SK-N-SH treated with all-trans-retinoic acid at 6 μM for 48 hours (cell line): ENCODE results near the gene CTCF.

Experiments used
- ATAC-seq: fragments of 200-7000 bp; cut with Tn5 transposase; 3 replicates; pipeline ENCODE4 v1.9.1; 2020; ENCODE audit warnings: mild to moderate bottlenecking, moderate library complexity
- ARNTL ChIP-seq: fragments of 450-650 bp; formaldehyde crosslinking; IDR thresholded peaks from 2 replicates; pipeline ENCODE4 v1.5.0; 2020; ENCODE audit warnings: low read depth, mild to moderate bottlenecking, moderate library complexity, borderline replicate concordance
- BACH2 ChIP-seq: fragments of 250-450 bp; sonication (Bioruptor Pico); IDR thresholded peaks from 2 replicates; pipeline ENCODE4 v1.9.0; 2021; ENCODE audit warnings: mild to moderate bottlenecking, borderline replicate concordance
- CSDC2 ChIP-seq: fragments of 250-450 bp; sonication (Bioruptor Pico); IDR thresholded peaks from 2 replicates; pipeline ENCODE4 v1.5.0; 2020; ENCODE audit warnings: mild to moderate bottlenecking, moderate library complexity
- ESRRG ChIP-seq: fragments of 250-450 bp; sonication (Bioruptor Pico); IDR thresholded peaks from 2 replicates; pipeline ENCODE4 v1.6.1; 2021; ENCODE audit warnings: mild to moderate bottlenecking
- ISL1 ChIP-seq: fragments of 250-450 bp; sonication (Bioruptor Pico); IDR thresholded peaks from 2 replicates; pipeline ENCODE4 v2.1.2; 2022; ENCODE audit warnings: mild to moderate bottlenecking, moderate library complexity
- PATZ1 ChIP-seq: fragments of 250-450 bp; sonication (Bioruptor Pico); IDR thresholded peaks from 2 replicates; pipeline ENCODE4 v1.8.0; 2020; ENCODE audit warnings: mild to moderate bottlenecking, moderate library complexity, borderline replicate concordance
- POU6F1 ChIP-seq: fragments of 250-450 bp; sonication (Bioruptor Pico); IDR thresholded peaks from 2 replicates; pipeline ENCODE4 v1.8.0; 2021; ENCODE audit warnings: low read depth, mild to moderate bottlenecking, moderate library complexity, borderline replicate concordance
- PPARA ChIP-seq: fragments of 250-450 bp; sonication (Bioruptor Pico); IDR thresholded peaks from 2 replicates; pipeline ENCODE4 v1.5.0; 2020; ENCODE audit warnings: mild to moderate bottlenecking, borderline replicate concordance
- RARB ChIP-seq: fragments of 250-450 bp; sonication (Bioruptor Pico); IDR thresholded peaks from 2 replicates; pipeline ENCODE4 v1.8.0; 2021; ENCODE audit warnings: mild to moderate bottlenecking, moderate library complexity
- SNAI2 ChIP-seq: fragments of 250-450 bp; sonication (Bioruptor Pico); IDR thresholded peaks from 2 replicates; pipeline ENCODE4 v1.5.0; 2020; ENCODE audit warnings: mild to moderate bottlenecking, moderate library complexity
- TCF4 ChIP-seq: fragments of 250-450 bp; sonication (Bioruptor Pico); IDR thresholded peaks from 2 replicates; pipeline ENCODE4 v1.8.0; 2021; ENCODE audit warnings: mild to moderate bottlenecking, moderate library complexity, borderline replicate concordance
- TOX ChIP-seq: fragments of 250-450 bp; sonication (Bioruptor Pico); IDR thresholded peaks from 2 replicates; pipeline ENCODE4 v1.8.0; 2021; ENCODE audit warnings: mild to moderate bottlenecking, moderate library complexity, borderline replicate concordance
- ZFP3 ChIP-seq: fragments of 250-450 bp; sonication (Bioruptor Pico); IDR thresholded peaks from 2 replicates; pipeline ENCODE4 v1.5.0; 2020; ENCODE audit warnings: mild to moderate bottlenecking, moderate library complexity
- ZFP30 ChIP-seq: fragments of 450-650 bp; formaldehyde crosslinking; IDR thresholded peaks from 2 replicates; pipeline ENCODE4 v1.5.0; 2022; ENCODE audit warnings: mild to moderate bottlenecking, moderate library complexity
- ZNF565 ChIP-seq: fragments of 450-650 bp; formaldehyde crosslinking; conservative IDR thresholded peaks from 2 replicates; pipeline ENCODE4 v1.5.0; 2020; ENCODE audit warnings: low read depth, mild to moderate bottlenecking, moderate library complexity
- ZNF70 ChIP-seq: fragments of 450-650 bp; formaldehyde crosslinking; IDR thresholded peaks from 2 replicates; pipeline ENCODE4 v1.5.0; 2020; ENCODE audit warnings: mild to moderate bottlenecking, moderate library complexity
- ZNF8 ChIP-seq: fragments of 450-650 bp; formaldehyde crosslinking; IDR thresholded peaks from 2 replicates; pipeline ENCODE4 v1.5.0; 2020; ENCODE audit warnings: mild to moderate bottlenecking, moderate library complexity
- TF ChIP-seq, protein P1 (sequence below): fragments of 250-450 bp; sonication (Bioruptor Pico); IDR thresholded peaks from 2 replicates; pipeline ENCODE4 v1.5.0; 2020; ENCODE audit warnings: mild to moderate bottlenecking, moderate library complexity
- TF ChIP-seq, protein P2 (sequence below): fragments of 250-450 bp; sonication (Bioruptor Pico); IDR thresholded peaks from 2 replicates; pipeline ENCODE4 v1.5.1; 2021; ENCODE audit warnings: mild to moderate bottlenecking, moderate library complexity

CTCF gene

DNA sequence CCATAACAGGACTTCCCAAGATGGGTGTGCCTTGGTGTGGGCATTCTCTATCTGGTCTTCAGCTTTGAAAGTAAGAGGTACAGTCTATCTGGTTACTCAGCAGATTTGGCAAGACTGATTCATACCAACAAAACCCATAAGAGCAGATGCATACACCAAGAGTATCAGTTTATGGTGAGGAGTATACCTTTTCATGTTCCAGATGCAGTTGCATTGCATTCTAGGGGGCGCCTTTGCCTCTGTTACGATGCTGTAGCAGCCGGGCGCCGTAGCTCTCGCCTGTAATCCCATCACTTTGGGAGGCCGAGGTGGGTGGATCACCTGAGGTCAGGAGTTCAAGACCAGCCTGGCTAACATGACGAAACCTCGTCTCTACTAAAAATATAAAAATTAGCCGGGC lies 51.5 kb downstream of the CTCF start:
- no peak for ATAC-seq
- TF ChIP-seq SNAI2 (no peak), TOX (no peak), ISL1 (no peak)

GRCh38 chr16:67628216-67628615 lies 65.9 kb downstream of the CTCF start:
- TF ChIP-seq, protein P1, sequence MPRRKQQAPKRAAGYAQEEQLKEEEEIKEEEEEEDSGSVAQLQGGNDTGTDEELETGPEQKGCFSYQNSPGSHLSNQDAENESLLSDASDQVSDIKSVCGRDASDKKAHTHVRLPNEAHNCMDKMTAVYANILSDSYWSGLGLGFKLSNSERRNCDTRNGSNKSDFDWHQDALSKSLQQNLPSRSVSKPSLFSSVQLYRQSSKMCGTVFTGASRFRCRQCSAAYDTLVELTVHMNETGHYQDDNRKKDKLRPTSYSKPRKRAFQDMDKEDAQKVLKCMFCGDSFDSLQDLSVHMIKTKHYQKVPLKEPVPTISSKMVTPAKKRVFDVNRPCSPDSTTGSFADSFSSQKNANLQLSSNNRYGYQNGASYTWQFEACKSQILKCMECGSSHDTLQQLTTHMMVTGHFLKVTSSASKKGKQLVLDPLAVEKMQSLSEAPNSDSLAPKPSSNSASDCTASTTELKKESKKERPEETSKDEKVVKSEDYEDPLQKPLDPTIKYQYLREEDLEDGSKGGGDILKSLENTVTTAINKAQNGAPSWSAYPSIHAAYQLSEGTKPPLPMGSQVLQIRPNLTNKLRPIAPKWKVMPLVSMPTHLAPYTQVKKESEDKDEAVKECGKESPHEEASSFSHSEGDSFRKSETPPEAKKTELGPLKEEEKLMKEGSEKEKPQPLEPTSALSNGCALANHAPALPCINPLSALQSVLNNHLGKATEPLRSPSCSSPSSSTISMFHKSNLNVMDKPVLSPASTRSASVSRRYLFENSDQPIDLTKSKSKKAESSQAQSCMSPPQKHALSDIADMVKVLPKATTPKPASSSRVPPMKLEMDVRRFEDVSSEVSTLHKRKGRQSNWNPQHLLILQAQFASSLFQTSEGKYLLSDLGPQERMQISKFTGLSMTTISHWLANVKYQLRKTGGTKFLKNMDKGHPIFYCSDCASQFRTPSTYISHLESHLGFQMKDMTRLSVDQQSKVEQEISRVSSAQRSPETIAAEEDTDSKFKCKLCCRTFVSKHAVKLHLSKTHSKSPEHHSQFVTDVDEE (CRISPR knock-in tag): no peak
- no peak for TF ChIP-seq ZNF8 (CRISPR knock-in tag)
- TF ChIP-seq ZNF70: no peak
- no peak for TF ChIP-seq PATZ1 (CRISPR knock-in tag)
- TF ChIP-seq ZFP30 (CRISPR knock-in tag): no peak
- no peak for TF ChIP-seq RARB (CRISPR knock-in tag)
- TF ChIP-seq CSDC2: no peak
- no peak for TF ChIP-seq SNAI2
- no peak for TF ChIP-seq ESRRG (CRISPR knock-in tag)
- TF ChIP-seq ZNF565 (CRISPR knock-in tag): no peak
- TF ChIP-seq ISL1: no peak
- TF ChIP-seq, protein P2, sequence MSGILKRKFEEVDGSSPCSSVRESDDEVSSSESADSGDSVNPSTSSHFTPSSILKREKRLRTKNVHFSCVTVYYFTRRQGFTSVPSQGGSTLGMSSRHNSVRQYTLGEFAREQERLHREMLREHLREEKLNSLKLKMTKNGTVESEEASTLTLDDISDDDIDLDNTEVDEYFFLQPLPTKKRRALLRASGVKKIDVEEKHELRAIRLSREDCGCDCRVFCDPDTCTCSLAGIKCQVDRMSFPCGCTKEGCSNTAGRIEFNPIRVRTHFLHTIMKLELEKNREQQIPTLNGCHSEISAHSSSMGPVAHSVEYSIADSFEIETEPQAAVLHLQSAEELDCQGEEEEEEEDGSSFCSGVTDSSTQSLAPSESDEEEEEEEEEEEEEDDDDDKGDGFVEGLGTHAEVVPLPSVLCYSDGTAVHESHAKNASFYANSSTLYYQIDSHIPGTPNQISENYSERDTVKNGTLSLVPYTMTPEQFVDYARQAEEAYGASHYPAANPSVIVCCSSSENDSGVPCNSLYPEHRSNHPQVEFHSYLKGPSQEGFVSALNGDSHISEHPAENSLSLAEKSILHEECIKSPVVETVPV: no peak
- TF ChIP-seq PPARA: no peak
- no peak for TF ChIP-seq POU6F1 (CRISPR knock-in tag)
- TF ChIP-seq BACH2 (CRISPR knock-in tag): no peak
- no peak for ATAC-seq

GRCh38 chr16:67632415-67633172 lies 70.3 kb downstream of the CTCF start:
- no peak for ATAC-seq
- TF ChIP-seq ARNTL (CRISPR knock-in tag): no peak
- TF ChIP-seq, protein P2: no peak
- TF ChIP-seq ZNF70: no peak
- TF ChIP-seq POU6F1 (CRISPR knock-in tag): no peak
- TF ChIP-seq TCF4: no peak
- TF ChIP-seq ESRRG (CRISPR knock-in tag): no peak
- TF ChIP-seq, protein P1 (CRISPR knock-in tag): no peak
- TF ChIP-seq ISL1: no peak
- TF ChIP-seq ZFP30 (CRISPR knock-in tag): no peak
- no peak for TF ChIP-seq ZNF565 (CRISPR knock-in tag)
- TF ChIP-seq SNAI2: no peak
- TF ChIP-seq TOX: no peak
- TF ChIP-seq CSDC2: no peak
- no peak for TF ChIP-seq RARB (CRISPR knock-in tag)
- no peak for TF ChIP-seq PATZ1 (CRISPR knock-in tag)
- no peak for TF ChIP-seq ZFP3 (CRISPR knock-in tag)
- TF ChIP-seq ZNF8 (CRISPR knock-in tag): no peak
